ENCODE results near the gene CD72. TPM values are rescaled to one million over a fixed set of nuclear protein-coding genes. Genes with fewer than 3 reads are reported as not detected.

CD72 gene
- total RNA-seq, 1 donor from 2014 or later, result 0.79 TPM

DNA sequence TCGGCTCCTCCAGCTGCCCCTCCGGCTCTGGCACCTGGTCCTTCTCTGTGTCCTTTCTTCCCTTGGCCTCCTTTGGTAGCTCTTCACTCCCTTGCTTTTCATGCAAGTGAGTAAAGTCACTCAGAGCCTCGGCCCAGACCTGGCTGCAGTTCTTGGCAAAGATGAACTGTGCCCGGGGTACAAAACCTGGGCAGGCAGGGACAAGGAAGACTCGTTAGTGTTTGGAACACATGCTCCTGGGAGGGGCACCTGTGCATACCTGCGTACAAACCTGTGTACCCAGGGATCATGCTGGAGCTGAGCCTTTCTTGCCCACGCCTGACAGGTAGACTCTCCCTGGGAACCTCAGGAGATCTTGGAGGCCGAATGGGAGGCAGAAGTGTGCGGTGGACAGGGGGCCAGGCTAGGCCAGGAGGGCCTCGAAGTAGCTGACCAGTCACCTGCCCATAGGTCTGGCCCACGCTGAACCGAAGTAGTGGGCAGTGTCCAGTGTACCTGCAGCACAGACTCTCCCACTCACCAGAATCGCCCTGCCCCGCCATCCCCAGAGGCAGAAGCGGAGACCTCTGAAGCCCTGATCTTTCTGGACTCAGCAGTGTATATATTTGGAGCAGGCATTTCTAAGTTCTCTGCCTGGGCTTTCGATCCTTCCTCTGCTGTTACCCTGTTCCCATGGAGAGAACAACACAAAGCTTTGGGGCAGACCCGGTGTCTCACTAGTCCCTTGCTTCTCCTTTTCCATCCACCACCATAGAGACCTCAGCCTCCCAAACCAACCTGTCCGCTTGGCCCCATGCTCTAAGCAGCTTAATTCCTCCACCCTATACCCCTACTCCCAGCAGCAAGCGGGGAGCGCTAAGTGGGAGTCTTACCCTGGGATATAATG lies 55.1 kb downstream of the CD72 start:
- Histone ChIP-seq H3K27me3 (ENCODE audit: control insufficient read depth, insufficient read depth, low read length) (no peaks in the 10 kb centered on the region), H3K4me3 (ENCODE audit: low read depth, low read length) (no peak overlapping the region), H3K36me3 (ENCODE audit: control insufficient read depth, insufficient read depth, low read length) (peaks cover 10% of the 10 kb centered on the region)
- peak; percentile 95 for FAIRE-seq
- DNase-seq (ENCODE audit: low read depth), result peak; percentile 25
- TF ChIP-seq, protein P1, sequence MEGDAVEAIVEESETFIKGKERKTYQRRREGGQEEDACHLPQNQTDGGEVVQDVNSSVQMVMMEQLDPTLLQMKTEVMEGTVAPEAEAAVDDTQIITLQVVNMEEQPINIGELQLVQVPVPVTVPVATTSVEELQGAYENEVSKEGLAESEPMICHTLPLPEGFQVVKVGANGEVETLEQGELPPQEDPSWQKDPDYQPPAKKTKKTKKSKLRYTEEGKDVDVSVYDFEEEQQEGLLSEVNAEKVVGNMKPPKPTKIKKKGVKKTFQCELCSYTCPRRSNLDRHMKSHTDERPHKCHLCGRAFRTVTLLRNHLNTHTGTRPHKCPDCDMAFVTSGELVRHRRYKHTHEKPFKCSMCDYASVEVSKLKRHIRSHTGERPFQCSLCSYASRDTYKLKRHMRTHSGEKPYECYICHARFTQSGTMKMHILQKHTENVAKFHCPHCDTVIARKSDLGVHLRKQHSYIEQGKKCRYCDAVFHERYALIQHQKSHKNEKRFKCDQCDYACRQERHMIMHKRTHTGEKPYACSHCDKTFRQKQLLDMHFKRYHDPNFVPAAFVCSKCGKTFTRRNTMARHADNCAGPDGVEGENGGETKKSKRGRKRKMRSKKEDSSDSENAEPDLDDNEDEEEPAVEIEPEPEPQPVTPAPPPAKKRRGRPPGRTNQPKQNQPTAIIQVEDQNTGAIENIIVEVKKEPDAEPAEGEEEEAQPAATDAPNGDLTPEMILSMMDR (IDR thresholded peaks at IDR 0.05; ENCODE audit: insufficient read depth, low read length, severe bottlenecking), result no peak

DNA sequence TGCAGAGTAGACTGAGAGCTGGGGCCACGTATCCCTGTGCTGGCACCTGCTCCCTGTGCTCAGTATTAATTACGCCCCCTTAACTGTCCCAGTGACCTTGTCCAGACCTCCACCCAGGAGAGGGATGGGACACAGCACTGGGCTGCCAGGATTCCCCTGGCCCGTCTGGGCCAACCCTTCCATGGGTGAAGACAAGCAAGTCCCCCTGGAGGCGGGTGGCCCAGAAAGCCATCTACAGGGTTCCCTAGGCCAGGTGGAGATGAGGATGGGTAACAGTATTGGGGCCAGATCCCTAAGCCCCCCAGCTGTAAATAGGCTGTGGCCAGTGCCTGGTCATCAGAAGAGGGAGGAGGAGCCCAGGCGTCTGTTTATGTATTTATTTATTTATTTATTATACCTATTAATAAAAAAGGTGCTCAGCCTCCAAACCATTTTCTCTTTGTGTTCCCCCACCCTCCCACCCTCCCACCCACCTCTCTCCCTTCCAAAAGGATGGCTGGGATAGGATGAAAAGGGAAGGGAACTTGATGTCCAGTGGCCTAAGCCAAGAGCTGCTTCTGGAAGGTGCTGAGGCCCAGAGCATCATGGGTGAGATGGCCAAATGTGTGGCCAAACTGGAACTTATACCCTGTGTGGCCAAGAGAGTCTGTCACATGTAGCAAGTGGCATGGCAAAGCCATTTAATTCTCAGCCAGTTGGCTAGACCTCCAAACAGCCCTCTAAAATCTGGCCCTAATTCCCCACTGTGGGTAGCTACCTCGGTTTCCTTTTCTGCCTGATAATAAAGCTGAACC lies 56.5 kb downstream of the CD72 start:
- Histone ChIP-seq H3K27me3 (ENCODE audit: control insufficient read depth, insufficient read depth, low read length) (no peaks in the 10 kb centered on the region), H3K36me3 (ENCODE audit: control insufficient read depth, insufficient read depth, low read length) (peaks cover 15% of the 10 kb centered on the region), H3K4me3 (ENCODE audit: low read depth, low read length) (no peak overlapping the region)
- DNase-seq (ENCODE audit: low read depth) (no peak), FAIRE-seq (peak; percentile 50)
- TF ChIP-seq, protein P1 (IDR thresholded peaks at IDR 0.05; ENCODE audit: insufficient read depth, low read length, severe bottlenecking), result no peak

DNA sequence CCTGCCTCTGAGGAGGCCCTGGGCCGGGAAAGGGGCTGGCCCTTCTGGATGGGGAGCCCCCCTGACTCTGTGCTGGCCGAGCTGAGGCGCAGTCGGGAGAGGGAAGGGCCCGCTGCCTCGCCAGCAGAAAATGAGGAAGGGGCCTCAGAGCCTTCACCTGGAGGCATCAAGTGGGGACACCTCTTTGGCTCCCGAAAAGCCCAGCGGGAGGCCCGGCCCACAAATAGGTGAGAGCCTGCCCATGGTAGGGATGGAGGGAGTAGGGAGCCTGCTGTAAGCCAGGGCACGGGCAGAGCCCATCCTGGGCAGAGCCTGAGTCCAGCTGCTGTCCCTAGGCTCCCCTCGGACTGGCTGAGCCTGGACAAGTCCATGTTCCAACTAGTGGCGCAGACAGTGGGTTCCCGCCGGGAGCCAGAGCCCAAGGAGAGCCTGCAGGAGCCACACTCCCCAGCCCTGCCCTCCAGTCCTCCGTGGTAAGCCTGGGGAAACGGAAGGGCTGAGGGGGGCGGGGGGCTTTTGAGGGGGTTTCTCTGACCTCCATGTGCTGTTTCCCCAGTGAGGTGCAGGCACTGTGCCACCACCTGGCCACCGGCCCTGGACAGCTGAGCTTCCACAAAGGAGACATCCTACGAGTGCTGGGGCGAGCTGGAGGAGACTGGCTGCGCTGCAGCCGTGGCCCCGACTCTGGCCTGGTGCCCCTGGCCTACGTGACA lies 57.4 kb downstream of the CD72 start:
- TF ChIP-seq, protein P1 (IDR thresholded peaks at IDR 0.05; ENCODE audit: insufficient read depth, low read length, severe bottlenecking), result no peak
- Histone ChIP-seq H3K27me3 (ENCODE audit: control insufficient read depth, insufficient read depth, low read length) (no peaks in the 10 kb centered on the region), H3K4me3 (ENCODE audit: low read depth, low read length) (no peak overlapping the region), H3K36me3 (ENCODE audit: control insufficient read depth, insufficient read depth, low read length) (peaks cover 18% of the 10 kb centered on the region)
- DNase-seq (ENCODE audit: low read depth) (no peak), FAIRE-seq (no peak)

Other genes with a start within 250 kb of the CD72 start
- 4.5 and 4.9 TPM in 2 replicates for gene RUSC2, start 128.3 kb downstream of the CD72 start, total RNA-seq
- 6.6 and 8.2 TPM in 2 replicates for gene TESK1, start 13.2 kb downstream of the CD72 start, total RNA-seq
- gene SIT1, start 32.5 kb upstream of the CD72 start, total RNA-seq, result not detected in 2 replicates
- gene RMRP, start 39.6 kb upstream of the CD72 start, total RNA-seq, result 15,881 and 37,648 TPM in 2 replicates
- 11.4 and 13.7 TPM in 2 replicates for gene CCDC107, start 39.9 kb upstream of the CD72 start, total RNA-seq
- 0.13 and 0.79 TPM in 2 replicates for gene ARHGEF39, start 46.8 kb upstream of the CD72 start, total RNA-seq
- 3.2 and 28.5 TPM in 2 replicates for gene CA9, start 55.5 kb upstream of the CD72 start, total RNA-seq
- 46.1 and 57.7 TPM in 2 replicates for gene TPM2, start 71.5 kb upstream of the CD72 start, total RNA-seq
- 71.0 and 79.0 TPM in 2 replicates for gene TLN1, start 113.8 kb upstream of the CD72 start, total RNA-seq
- gene CREB3, start 114.3 kb upstream of the CD72 start, total RNA-seq, result 45.4 and 57.9 TPM in 2 replicates
- gene GBA2, start 130.8 kb upstream of the CD72 start, total RNA-seq, result 34.8 and 37.9 TPM in 2 replicates
- 11.8 and 16.8 TPM in 2 replicates for gene RGP1, start 130.9 kb upstream of the CD72 start, total RNA-seq
- not detected in 2 replicates for gene MSMP, start 135.9 kb upstream of the CD72 start, total RNA-seq
- gene NPR2, start 173.2 kb upstream of the CD72 start, total RNA-seq, result 5.0 and 7.9 TPM in 2 replicates
- 0.13 and 0.26 TPM in 2 replicates for gene SPAG8, start 193.8 kb upstream of the CD72 start, total RNA-seq
- gene HINT2, start 196.6 kb upstream of the CD72 start, total RNA-seq, result 22.6 and 22.7 TPM in 2 replicates
- not detected in 2 replicates for gene FAM221B, start 210.3 kb upstream of the CD72 start, total RNA-seq
- 0.79 and 1.5 TPM in 2 replicates for gene TMEM8B, start 210.8 kb upstream of the CD72 start, total RNA-seq

Measured in bronchial epithelial cell (primary cell).